Karpas-422 (cell line): ENCODE data around the gene RAB6B. TPM values are rescaled to one million over a fixed set of nuclear protein-coding genes. Genes with fewer than 3 reads are reported as not detected.

Source experiments
- total RNA-seq: library from RNA; depleted of rRNA; stranded (reverse); fragments of >200 nt; shearing (Covaris generic); gene quantifications from 2 replicates; pipeline ENCODE4 v1.2.3, GENCODE V29; 2014; ENCODE audit warnings: low replicate concordance; rRNA removed

RAB6B gene
- total RNA-seq, 1 experiment from 2014 or later: not detected

Other genes with a start within 250 kb of the RAB6B start
- gene TOPBP1, start 233.9 kb downstream of the RAB6B start, total RNA-seq: 93.9 and 170 TPM in 2 replicates
- gene TF, start 149.5 kb downstream of the RAB6B start, total RNA-seq: 0.36 and 1.6 TPM in 2 replicates
- gene SRPRB, start 90.1 kb downstream of the RAB6B start, total RNA-seq: 62.6 and 85.7 TPM in 2 replicates
- not detected in 2 replicates for gene SLCO2A1, start 134.0 kb upstream of the RAB6B start, total RNA-seq